Sigmoid colon (tissue), 3 donors: Measurements from ENCODE around the gene AMBRA1.

ENCODE experiments used
- POLR2A ChIP-seq, 2 donors: fragments of 450-650 bp; IDR thresholded peaks; one replicate each; pipeline ENCODE4 v1.6.1; 2016; ENCODE audit warnings: antibody characterized with exemption in 2 of 2, mild to moderate bottlenecking in 2 of 2, moderate library complexity in 2 of 2
- TF ChIP-seq, protein P1 (sequence below), 4 experiments: fragments of 450-650 bp in 3 of 4; fragments of 200-600 bp in 1 of 4; IDR thresholded peaks; one replicate each; pipeline ENCODE4 v1.5.1; 2016 to 2019; ENCODE audit warnings: antibody characterized with exemption in 4 of 4, mild to moderate bottlenecking in 3 of 4, moderate library complexity in 2 of 4

DNA sequence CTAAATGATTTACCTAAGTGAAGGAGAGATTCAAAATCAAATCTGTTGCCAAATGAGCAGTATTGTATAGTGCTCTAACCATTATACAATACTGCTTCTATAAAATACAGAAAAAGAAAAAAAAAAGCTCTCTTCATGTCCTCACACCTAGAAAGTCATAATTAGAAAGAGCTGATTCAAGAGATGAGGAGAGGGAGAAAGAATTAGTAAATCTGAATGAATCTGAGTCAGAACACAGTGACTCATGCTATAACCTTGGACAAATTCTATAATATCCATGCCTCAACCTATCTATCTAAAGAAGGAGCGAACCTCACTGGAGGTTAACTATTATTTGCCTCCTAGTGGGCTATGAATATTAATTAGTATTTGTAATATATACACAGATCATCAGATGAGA, 29.4 kb downstream of the AMBRA1 start:
- TF ChIP-seq, protein P1, sequence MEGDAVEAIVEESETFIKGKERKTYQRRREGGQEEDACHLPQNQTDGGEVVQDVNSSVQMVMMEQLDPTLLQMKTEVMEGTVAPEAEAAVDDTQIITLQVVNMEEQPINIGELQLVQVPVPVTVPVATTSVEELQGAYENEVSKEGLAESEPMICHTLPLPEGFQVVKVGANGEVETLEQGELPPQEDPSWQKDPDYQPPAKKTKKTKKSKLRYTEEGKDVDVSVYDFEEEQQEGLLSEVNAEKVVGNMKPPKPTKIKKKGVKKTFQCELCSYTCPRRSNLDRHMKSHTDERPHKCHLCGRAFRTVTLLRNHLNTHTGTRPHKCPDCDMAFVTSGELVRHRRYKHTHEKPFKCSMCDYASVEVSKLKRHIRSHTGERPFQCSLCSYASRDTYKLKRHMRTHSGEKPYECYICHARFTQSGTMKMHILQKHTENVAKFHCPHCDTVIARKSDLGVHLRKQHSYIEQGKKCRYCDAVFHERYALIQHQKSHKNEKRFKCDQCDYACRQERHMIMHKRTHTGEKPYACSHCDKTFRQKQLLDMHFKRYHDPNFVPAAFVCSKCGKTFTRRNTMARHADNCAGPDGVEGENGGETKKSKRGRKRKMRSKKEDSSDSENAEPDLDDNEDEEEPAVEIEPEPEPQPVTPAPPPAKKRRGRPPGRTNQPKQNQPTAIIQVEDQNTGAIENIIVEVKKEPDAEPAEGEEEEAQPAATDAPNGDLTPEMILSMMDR (IDR thresholded peaks at IDR 0.05), result no peak
- TF ChIP-seq POLR2A (IDR thresholded peaks at IDR 0.05), result no peak
